WTC11 (cell line): Measurements from ENCODE around the gene FAM161B.
"Not testable (repeated sequence)": the region's sequence is repeated elsewhere in the genome, so short reads cannot be mapped to it uniquely, and the experiment has no call there.

Experiments used
- CTCF ChIP-seq: fragments of 200-600 bp; IDR thresholded peaks from 2 replicates; pipeline ENCODE4 v1.8.0; 2022; ENCODE audit warnings: antibody characterized with exemption
- GABPB1 ChIP-seq: sonication (generic); formaldehyde crosslinking; IDR thresholded peaks from 2 replicates; pipeline ENCODE4 v1.8.1; 2023; ENCODE audit warnings: mild to moderate bottlenecking, missing genetic modification reagents
- USF2 ChIP-seq: sonication (generic); formaldehyde crosslinking; IDR thresholded peaks from 2 replicates; pipeline ENCODE4 v1.8.1; 2023; ENCODE audit warnings: mild to moderate bottlenecking, missing genetic modification reagents, moderate library complexity

- TF ChIP-seq CTCF; GABPB1; USF2 (CRISPR knock-in tag): not testable (repeated sequence)
These were observed 30.4 kb downstream of the FAM161B start for GRCh38 chr14:73919457-73919856.
